D721Med (cell line): ENCODE data around the gene SLC44A3.
A peak's percentile ranks its signal among the peaks of the same experiment; 100 is the strongest.

ENCODE experiments used
- DNase-seq: peaks from one replicate; pipeline ENCODE4 v3.0.0; 2011; ENCODE audit warnings: low spot score; ENCODE audit not compliant: insufficient read length
- FAIRE-seq: peaks from 2 replicates; lab custom pipeline; 2011; peaks lifted over from hg19 to GRCh38; lab: Jason Lieb, UNC
- CTCF ChIP-seq: IDR thresholded peaks from 2 replicates; pipeline ENCODE4 v1.5.1; 2012; ENCODE audit warnings: mild to moderate bottlenecking, control low read depth; ENCODE audit not compliant: insufficient read depth; ENCODE audit errors: missing control alignments

SLC44A3 gene

GRCh38 chr1:94819945-94820746 lies at the start of gene SLC44A3:
SLC44A3 (plus strand) TSS chr1:94820357; CDS start chr1:94820452, 95 bp downstream.
- DNase-seq, result peak; percentile 30
- TF ChIP-seq CTCF, result no peak
- FAIRE-seq, result no peak

GRCh38 chr1:94772230-94772641 lies 47.9 kb upstream of the SLC44A3 start:
- TF ChIP-seq CTCF, result no peak
- FAIRE-seq (no peak), DNase-seq (no peak)

GRCh38 chr1:94772845-94773244 lies 47.3 kb upstream of the SLC44A3 start:
- TF ChIP-seq CTCF, result no peak
- FAIRE-seq (no peak), DNase-seq (no peak)

GRCh38 chr1:94773296-94773809 lies 46.8 kb upstream of the SLC44A3 start:
- FAIRE-seq, result no peak
- TF ChIP-seq CTCF, result no peak
- no peak for DNase-seq

GRCh38 chr1:94773931-94774422 lies 46.2 kb upstream of the SLC44A3 start:
- TF ChIP-seq CTCF, result no peak
- no peak for DNase-seq
- FAIRE-seq, result no peak

GRCh38 chr1:94776474-94776873 lies 43.7 kb upstream of the SLC44A3 start:
- DNase-seq (no peak), FAIRE-seq (no peak)
- no peak for TF ChIP-seq CTCF

GRCh38 chr1:94777281-94777680 lies 42.9 kb upstream of the SLC44A3 start:
- FAIRE-seq, result no peak
- no peak for TF ChIP-seq CTCF
- DNase-seq, result no peak
